H9 (cell line): ENCODE data around the gene ZCWPW1. TPM values are rescaled to one million over a fixed set of nuclear protein-coding genes. Genes with fewer than 3 reads are reported as not detected.

Experiments
- DNase-seq: peaks from one replicate; pipeline ENCODE4 v3.0.0-alpha.2; 2017
- H2AFZ ChIP-seq: one replicate; pipeline ENCODE4 v1.6.1; 2013; ENCODE audit warnings: mild to moderate bottlenecking, low read length, control low read depth, moderate library complexity
- H2AK5ac ChIP-seq: 2 replicates; pipeline ENCODE4 v1.6.1; 2013; ENCODE audit warnings: low read length, control low read depth, mixed read lengths; ENCODE audit not compliant: insufficient read length
- H2BK120ac ChIP-seq: one replicate; pipeline ENCODE4 v1.6.1; 2013; ENCODE audit warnings: low read depth, mild to moderate bottlenecking, low read length, control low read depth, inconsistent platforms; ENCODE audit not compliant: poor library complexity, severe bottlenecking
- H2BK12ac ChIP-seq: 2 replicates; pipeline ENCODE4 v1.6.1; 2013; ENCODE audit warnings: low read length, control low read depth, mixed read lengths, low read depth; ENCODE audit not compliant: insufficient read length
- H2BK15ac ChIP-seq: 2 replicates; pipeline ENCODE4 v1.6.1; 2013; ENCODE audit warnings: low read depth, low read length, control low read depth
- H2BK20ac ChIP-seq: one replicate; pipeline ENCODE4 v1.6.1; 2013; ENCODE audit warnings: low read depth, mild to moderate bottlenecking, low read length, control low read depth, inconsistent platforms; ENCODE audit not compliant: poor library complexity, severe bottlenecking
- H2BK5ac ChIP-seq: 2 replicates; pipeline ENCODE4 v1.6.1; 2013; ENCODE audit warnings: low read length, control low read depth, mixed read lengths; ENCODE audit not compliant: insufficient read length
- H3K14ac ChIP-seq: 2 replicates; pipeline ENCODE4 v1.6.1; 2013; ENCODE audit warnings: low read length, control low read depth; ENCODE audit not compliant: insufficient read depth
- H3K18ac ChIP-seq: 2 replicates; pipeline ENCODE4 v1.6.1; 2013; ENCODE audit warnings: low read depth, mild to moderate bottlenecking, mixed read lengths, low read length, control low read depth; ENCODE audit not compliant: insufficient read length
- H3K23ac ChIP-seq: 2 replicates; pipeline ENCODE4 v1.6.1; 2013; ENCODE audit warnings: low read length, control low read depth, mixed read lengths, low read depth; ENCODE audit not compliant: insufficient read length
- H3K23me2 ChIP-seq: 2 replicates; pipeline ENCODE4 v1.6.1; 2013; ENCODE audit warnings: low read depth, mild to moderate bottlenecking, mixed read lengths, low read length, control low read depth; ENCODE audit not compliant: insufficient read length, poor library complexity, severe bottlenecking
- H3K27ac ChIP-seq: 2 replicates; pipeline ENCODE4 v1.5.1; 2013; ENCODE audit warnings: low read length, control low read depth, mixed read lengths, low read depth; ENCODE audit not compliant: insufficient read length
- H3K27me3 ChIP-seq: 2 replicates; pipeline ENCODE4 v1.6.1; 2013; ENCODE audit warnings: low read length, control low read depth, inconsistent platforms; ENCODE audit not compliant: insufficient read depth
- H3K4ac ChIP-seq: 2 replicates; pipeline ENCODE4 v1.6.1; 2013; ENCODE audit warnings: low read depth, mild to moderate bottlenecking, control low read depth, inconsistent platforms, low read length, moderate library complexity
- H3K4me1 ChIP-seq: 2 replicates; pipeline ENCODE4 v1.6.1; 2013; ENCODE audit warnings: low read length, control low read depth, inconsistent platforms; ENCODE audit not compliant: insufficient read depth
- H3K4me2 ChIP-seq: 2 replicates; pipeline ENCODE4 v1.6.1; 2013; ENCODE audit warnings: low read length, control low read depth, mixed read lengths; ENCODE audit not compliant: insufficient read length, insufficient read depth
- H3K56ac ChIP-seq: 2 replicates; pipeline ENCODE4 v1.6.1; 2013; ENCODE audit warnings: low read depth, mild to moderate bottlenecking, mixed read lengths, low read length, control low read depth; ENCODE audit not compliant: insufficient read length
- H3K79me1 ChIP-seq: 2 replicates; pipeline ENCODE4 v1.6.1; 2013; ENCODE audit warnings: low read depth, mild to moderate bottlenecking, moderate library complexity, low read length, control low read depth, inconsistent platforms; ENCODE audit not compliant: insufficient read depth, poor library complexity, severe bottlenecking
- H3K79me2 ChIP-seq: 2 replicates; pipeline ENCODE4 v1.6.1; 2013; ENCODE audit warnings: low read length, control low read depth, inconsistent platforms; ENCODE audit not compliant: insufficient read depth
- H3K9ac ChIP-seq: 2 replicates; pipeline ENCODE4 v1.6.1; 2013; ENCODE audit warnings: low read length, control low read depth, mixed read lengths; ENCODE audit not compliant: insufficient read length; ENCODE audit errors: extremely low read depth
- H3K9me3 ChIP-seq: one replicate; pipeline ENCODE4 v1.6.1; 2013; ENCODE audit warnings: low read depth, low read length, inconsistent platforms; ENCODE audit not compliant: control insufficient read depth
- H3T11ph ChIP-seq: one replicate; pipeline ENCODE4 v1.6.1; 2013; ENCODE audit warnings: mild to moderate bottlenecking, low read length, control low read depth, inconsistent platforms
- H4K20me1 ChIP-seq: one replicate; pipeline ENCODE4 v1.6.1; 2013; ENCODE audit not compliant: control insufficient read depth, insufficient read length, insufficient read depth
- H4K5ac ChIP-seq: 2 replicates; pipeline ENCODE4 v1.6.1; 2013; ENCODE audit warnings: low read depth, mild to moderate bottlenecking, mixed read lengths, low read length, control low read depth; ENCODE audit not compliant: insufficient read length
- H4K8ac ChIP-seq: replicated peaks from 2 replicates; pipeline ENCODE4 v1.6.1; 2013; ENCODE audit warnings: low read length, control low read depth, mixed read lengths, low read depth; ENCODE audit not compliant: insufficient read length
- H4K91ac ChIP-seq: 2 replicates; pipeline ENCODE4 v1.6.1; 2013; ENCODE audit warnings: low read depth, mild to moderate bottlenecking, moderate library complexity, mixed read lengths, low read length, control low read depth; ENCODE audit not compliant: insufficient read length
- H3K27ac Mint-ChIP-seq, 3 experiments: 2 replicates in 2 of 3; 3 replicates in 1 of 3; pipeline ENCODE4 v1.8.0; 2020 to 2021; ENCODE audit warnings: mixed read lengths in 3 of 3, mild to moderate bottlenecking in 1 of 3, moderate library complexity in 1 of 3
- H3K27me3 Mint-ChIP-seq: 2 replicates; pipeline ENCODE4 v1.8.0; 2021; ENCODE audit warnings: low read depth, mild to moderate bottlenecking, moderate library complexity, mixed read lengths
- H3K36me3 Mint-ChIP-seq, 3 experiments: 2 replicates in 2 of 3; 3 replicates in 1 of 3; pipeline ENCODE4 v1.8.0; 2020 to 2021; ENCODE audit warnings: low read depth in 3 of 3, mixed read lengths in 3 of 3; ENCODE audit not compliant: insufficient read depth in 1 of 3
- H3K4me1 Mint-ChIP-seq, 2 experiments: 2 replicates each; pipeline ENCODE4 v1.8.0; 2020; ENCODE audit warnings: mixed read lengths in 2 of 2
- H3K4me3 Mint-ChIP-seq, 2 experiments: 2 replicates in 1 of 2; 3 replicates in 1 of 2; pipeline ENCODE4 v1.8.0; 2020 to 2021; ENCODE audit warnings: mild to moderate bottlenecking in 2 of 2, mixed read lengths in 2 of 2, moderate library complexity in 1 of 2
- H3K9me3 Mint-ChIP-seq, 2 experiments: 2 replicates in 1 of 2; 3 replicates in 1 of 2; pipeline ENCODE4 v1.8.0; 2020; ENCODE audit warnings: mild to moderate bottlenecking in 2 of 2, mixed read lengths in 2 of 2, moderate library complexity in 1 of 2
- CTCF ChIP-seq: fragments of 200-600 bp; sonication (generic); conservative IDR thresholded peaks from 3 replicates; pipeline ENCODE4 v1.8.0; 2021; ENCODE audit warnings: antibody characterized with exemption, mild to moderate bottlenecking
- WGBS: extraction: QIAGEN DNeasy Blood & Tissue Kit; methylation state at CpG from one replicate; pipeline ENCODE4 v1.1.7; 2013; ENCODE audit warnings: missing lambda C conversion rate, low lambda C conversion rate, mixed read lengths; ENCODE audit not compliant: insufficient read length; ENCODE audit errors: extremely low coverage; 5-methylcytosine and 5-hydroxymethylcytosine counted together
- total RNA-seq: library from RNA; stranded (reverse); gene quantifications from 2 replicates; pipeline ENCODE4 v1.2.1, GENCODE V29; 2021

The ZCWPW1 gene
- total RNA-seq, 1 experiment from 2014 or later = 1.1 TPM

GRCh38 chr7:100389437-100390088 is 38.9 kb downstream of the ZCWPW1 start:
- no peak overlapping the region for H3K27ac ChIP-seq
- no peak overlapping the region for H3K27ac Mint-ChIP-seq

More at GRCh38 chr7:100389437-100390088, 38.9 kb downstream of the ZCWPW1 start:
- H3K23me2 ChIP-seq = no peaks in the 10 kb centered on the region
- H3K4me1 ChIP-seq = no peaks in the 10 kb centered on the region
- H3K56ac ChIP-seq = no peak overlapping the region
- no peak overlapping the region for H2BK12ac ChIP-seq
- H4K8ac ChIP-seq = no peak overlapping the region
- no peak overlapping the region for H2BK120ac ChIP-seq
- no peak overlapping the region for H3K18ac ChIP-seq
- no peak overlapping the region for H2BK20ac ChIP-seq
- H4K20me1 ChIP-seq = no peaks in the 10 kb centered on the region
- no peak overlapping the region for H2BK5ac ChIP-seq
- no peaks in the 10 kb centered on the region for H3K79me2 ChIP-seq
- H3K9ac ChIP-seq = no peak overlapping the region
- no peak for DNase-seq
- no peak overlapping the region for H2AFZ ChIP-seq
- no peak overlapping the region for H2AK5ac ChIP-seq
- peak overlapping the region; percentile 37; the same call in 1 of the 2 replicates for H3K14ac ChIP-seq
- H3K4ac ChIP-seq = no peak overlapping the region
- H3K4me1 Mint-ChIP-seq = peaks cover 9 to 22% of the 10 kb centered on the region in 2 experiments
- no peak for TF ChIP-seq CTCF
- no peaks in the 10 kb centered on the region for H3K36me3 Mint-ChIP-seq
- H3K27me3 ChIP-seq = no peaks in the 10 kb centered on the region
- no peak overlapping the region for H4K91ac ChIP-seq
- H3K4me3 Mint-ChIP-seq = no peak overlapping the region
- no peaks in the 10 kb centered on the region for H3K9me3 ChIP-seq
- peaks cover 22% of the 10 kb centered on the region for H3K27me3 Mint-ChIP-seq
- H2BK15ac ChIP-seq = no peak overlapping the region; the same call in 1 of the 2 replicates
- H4K5ac ChIP-seq = no peak overlapping the region
- H3T11ph ChIP-seq = no peak overlapping the region
- no peaks in the 10 kb centered on the region for H3K79me1 ChIP-seq
- H3K9me3 Mint-ChIP-seq = no peaks in the 10 kb centered on the region
- no peak overlapping the region for H3K23ac ChIP-seq
- 100% methylated on average over 1 of the region's 9 CpGs for WGBS
- no peak overlapping the region for H3K4me2 ChIP-seq
